Measurements from ENCODE around the gene ATP11B. TPM values are rescaled to one million over a fixed set of nuclear protein-coding genes. Genes with fewer than 3 reads are reported as not detected.

Gene ATP11B
- total and polyA plus RNA-seq, 9 donors = 14.2 to 83.4 (median 54.4) TPM

GRCh38 chr3:182895513-182896112 lies 102.3 kb downstream of the ATP11B start:
- DNase-seq = no peak
- Histone ChIP-seq H3K4me1 (ENCODE audit: insufficient read depth) (no peaks in the 10 kb centered on the region), H3K9me3 (no peaks in the 10 kb centered on the region), H3K36me3 (no peaks in the 10 kb centered on the region), H3K27me3 (no peaks in the 10 kb centered on the region), H3K4me3 (no peak overlapping the region), H3K27ac (no peak overlapping the region)
- no peak for TF ChIP-seq POLR2A (IDR thresholded peaks at IDR 0.05)
- no peak for TF ChIP-seq EP300 (IDR thresholded peaks at IDR 0.05)
- TF ChIP-seq CTCF (IDR thresholded peaks at IDR 0.05) = no peak
- WGBS, 3 donors = 36 to 57% (median 45%) methylated on average over 8 of the region's 8 CpGs
- intact Hi-C loops (cut with DNase I) = no loop called here

- no peaks in the 10 kb centered on the region for H3K36me3 ChIP-seq
- no peaks in the 10 kb centered on the region for H3K4me1 ChIP-seq (ENCODE audit: insufficient read depth)
- no peak overlapping the region for H3K27ac ChIP-seq
- H3K9me3 ChIP-seq = no peaks in the 10 kb centered on the region
- H3K4me3 ChIP-seq = no peak overlapping the region
- no peak for DNase-seq
- H3K27me3 ChIP-seq = no peaks in the 10 kb centered on the region
- TF ChIP-seq POLR2A (IDR thresholded peaks at IDR 0.05) = no peak
- TF ChIP-seq CTCF (IDR thresholded peaks at IDR 0.05) = no peak
- TF ChIP-seq EP300 (IDR thresholded peaks at IDR 0.05) = no peak
- 91 to 96% (median 95%) methylated on average over 2 of the region's 2 CpGs for WGBS, 3 donors
- intact Hi-C loops (cut with DNase I) = no loop called here
Observed at GRCh38 chr3:182896553-182896952, 103.2 kb downstream of the ATP11B start.

- H3K36me3 ChIP-seq = no peaks in the 10 kb centered on the region
- intact Hi-C loops (cut with DNase I) = no loop called here
- 83 to 86% (median 84%) methylated on average over 5 of the region's 5 CpGs for WGBS, 3 donors
- no peak overlapping the region for H3K27ac ChIP-seq
- no peaks in the 10 kb centered on the region for H3K27me3 ChIP-seq
- no peaks in the 10 kb centered on the region for H3K9me3 ChIP-seq
- TF ChIP-seq POLR2A (IDR thresholded peaks at IDR 0.05) (no peak), CTCF (IDR thresholded peaks at IDR 0.05) (no peak), EP300 (IDR thresholded peaks at IDR 0.05) (no peak)
- no peaks in the 10 kb centered on the region for H3K4me1 ChIP-seq (ENCODE audit: insufficient read depth)
- H3K4me3 ChIP-seq = no peak overlapping the region
- no peak for DNase-seq
Observed at GRCh38 chr3:182902236-182902635, 108.9 kb downstream of the ATP11B start.

- H3K36me3 ChIP-seq = no peaks in the 10 kb centered on the region
- TF ChIP-seq POLR2A (IDR thresholded peaks at IDR 0.05) = no peak
- TF ChIP-seq EP300 (IDR thresholded peaks at IDR 0.05) = no peak
- TF ChIP-seq CTCF (IDR thresholded peaks at IDR 0.05) = no peak
- H3K4me3 ChIP-seq = no peak overlapping the region
- H3K27ac ChIP-seq = no peak overlapping the region
- intact Hi-C loops (cut with DNase I) = no loop called here
- DNase-seq = no peak
- 91 to 95% (median 95%) methylated on average over 3 of the region's 3 CpGs for WGBS, 3 donors
- no peaks in the 10 kb centered on the region for H3K9me3 ChIP-seq
- no peaks in the 10 kb centered on the region for H3K27me3 ChIP-seq
- H3K4me1 ChIP-seq (ENCODE audit: insufficient read depth) = no peaks in the 10 kb centered on the region
Observed at GRCh38 chr3:182904164-182904563, 110.9 kb downstream of the ATP11B start.
